Type B pancreatic cell (in vitro differentiated cells): ENCODE data around the gene SYNJ2. TPM values are rescaled to one million over a fixed set of nuclear protein-coding genes. Genes with fewer than 3 reads are reported as not detected.

Experiments
- DNase-seq: peaks from one replicate; pipeline ENCODE4 v3.0.0; 2021; ENCODE audit warnings: mixed read lengths; ENCODE audit not compliant: unreplicated experiment; ENCODE audit errors: extremely low spot score
- H3K27ac Mint-ChIP-seq: 2 replicates; pipeline ENCODE4 v1.8.0; 2021; ENCODE audit warnings: mild to moderate bottlenecking, mixed read lengths
- H3K27me3 Mint-ChIP-seq: 2 replicates; pipeline ENCODE4 v1.8.0; 2021; ENCODE audit warnings: mixed read lengths
- H3K36me3 Mint-ChIP-seq: 2 replicates; pipeline ENCODE4 v1.8.0; 2021; ENCODE audit warnings: mixed read lengths
- H3K4me1 Mint-ChIP-seq: one replicate; pipeline ENCODE4 v1.8.0; 2021; ENCODE audit warnings: mixed read lengths; ENCODE audit not compliant: unreplicated experiment
- H3K4me3 Mint-ChIP-seq: 2 replicates; pipeline ENCODE4 v1.8.0; 2021; ENCODE audit warnings: mild to moderate bottlenecking, mixed read lengths
- H3K9me3 Mint-ChIP-seq: 2 replicates; pipeline ENCODE4 v1.8.0; 2021; ENCODE audit warnings: mixed read lengths
- total RNA-seq: library from RNA; stranded (reverse); gene quantifications from 2 replicates; pipeline ENCODE4 v1.2.1, GENCODE V29; 2021; ENCODE audit warnings: low replicate concordance
- TF ChIP-seq, protein P1 (sequence below): fragments of 200-600 bp; sonication (generic); conservative IDR thresholded peaks from 2 replicates; pipeline ENCODE4 v1.5.0; 2021; ENCODE audit warnings: antibody characterized with exemption, mild to moderate bottlenecking

The SYNJ2 gene
- total RNA-seq, 1 donor from 2014 or later, result 17.0 TPM

DNA sequence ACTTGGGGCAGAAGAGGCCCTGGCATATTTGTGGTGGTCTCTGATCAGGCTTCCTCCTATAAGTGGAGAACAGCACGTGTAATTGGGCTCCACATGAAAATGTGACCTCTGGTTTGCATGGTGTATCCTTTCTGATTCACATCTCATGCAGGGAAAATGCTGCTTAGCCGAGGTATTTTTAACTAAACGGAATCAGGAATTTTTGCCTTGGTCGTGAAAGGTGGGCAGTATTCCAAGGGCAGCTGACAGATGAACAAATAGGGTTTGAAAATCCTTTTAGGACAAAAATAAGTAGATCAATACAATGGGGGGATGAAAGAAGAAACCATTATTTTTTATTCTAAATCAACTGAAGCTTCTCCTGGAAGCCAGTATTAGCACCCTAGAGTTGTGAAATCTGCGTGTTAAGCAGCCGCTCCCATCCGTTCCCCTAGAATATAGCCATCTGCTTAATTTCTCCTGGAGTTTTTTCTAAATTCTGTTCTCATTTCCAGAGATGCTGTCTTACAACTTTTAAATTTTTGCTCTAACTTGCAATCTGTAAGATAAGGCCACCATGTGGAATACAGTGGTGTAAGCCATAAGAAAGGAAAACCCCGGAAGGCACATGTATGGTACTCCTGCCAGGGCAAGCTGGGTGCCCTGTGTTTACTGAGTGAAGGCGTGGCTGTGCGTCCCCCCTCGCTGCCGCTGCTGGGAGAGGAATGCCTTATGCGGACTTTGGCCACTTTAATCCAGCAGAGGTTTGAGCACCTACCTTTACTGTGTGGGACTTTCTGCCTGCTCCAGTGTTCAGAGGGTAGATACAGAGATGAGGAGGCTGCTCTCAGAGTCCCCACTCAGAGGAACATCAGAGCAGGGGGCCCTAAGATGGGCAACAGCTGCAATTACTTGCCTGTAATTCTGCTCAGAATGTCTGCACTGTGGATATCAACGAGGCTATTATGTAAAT, 52.4 kb downstream of the SYNJ2 start:
- H3K27me3 Mint-ChIP-seq, result no peaks in the 10 kb centered on the region
- no peak for DNase-seq
- H3K4me3 Mint-ChIP-seq, result peak overlapping the region; percentile 27
- TF ChIP-seq, protein P1, sequence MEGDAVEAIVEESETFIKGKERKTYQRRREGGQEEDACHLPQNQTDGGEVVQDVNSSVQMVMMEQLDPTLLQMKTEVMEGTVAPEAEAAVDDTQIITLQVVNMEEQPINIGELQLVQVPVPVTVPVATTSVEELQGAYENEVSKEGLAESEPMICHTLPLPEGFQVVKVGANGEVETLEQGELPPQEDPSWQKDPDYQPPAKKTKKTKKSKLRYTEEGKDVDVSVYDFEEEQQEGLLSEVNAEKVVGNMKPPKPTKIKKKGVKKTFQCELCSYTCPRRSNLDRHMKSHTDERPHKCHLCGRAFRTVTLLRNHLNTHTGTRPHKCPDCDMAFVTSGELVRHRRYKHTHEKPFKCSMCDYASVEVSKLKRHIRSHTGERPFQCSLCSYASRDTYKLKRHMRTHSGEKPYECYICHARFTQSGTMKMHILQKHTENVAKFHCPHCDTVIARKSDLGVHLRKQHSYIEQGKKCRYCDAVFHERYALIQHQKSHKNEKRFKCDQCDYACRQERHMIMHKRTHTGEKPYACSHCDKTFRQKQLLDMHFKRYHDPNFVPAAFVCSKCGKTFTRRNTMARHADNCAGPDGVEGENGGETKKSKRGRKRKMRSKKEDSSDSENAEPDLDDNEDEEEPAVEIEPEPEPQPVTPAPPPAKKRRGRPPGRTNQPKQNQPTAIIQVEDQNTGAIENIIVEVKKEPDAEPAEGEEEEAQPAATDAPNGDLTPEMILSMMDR, result no peak
- H3K9me3 Mint-ChIP-seq, result peaks cover 3% of the 10 kb centered on the region
- peak overlapping the region; percentile 65 for H3K27ac Mint-ChIP-seq
- peaks cover 33% of the 10 kb centered on the region for H3K4me1 Mint-ChIP-seq
- peaks cover 12% of the 10 kb centered on the region for H3K36me3 Mint-ChIP-seq

DNA sequence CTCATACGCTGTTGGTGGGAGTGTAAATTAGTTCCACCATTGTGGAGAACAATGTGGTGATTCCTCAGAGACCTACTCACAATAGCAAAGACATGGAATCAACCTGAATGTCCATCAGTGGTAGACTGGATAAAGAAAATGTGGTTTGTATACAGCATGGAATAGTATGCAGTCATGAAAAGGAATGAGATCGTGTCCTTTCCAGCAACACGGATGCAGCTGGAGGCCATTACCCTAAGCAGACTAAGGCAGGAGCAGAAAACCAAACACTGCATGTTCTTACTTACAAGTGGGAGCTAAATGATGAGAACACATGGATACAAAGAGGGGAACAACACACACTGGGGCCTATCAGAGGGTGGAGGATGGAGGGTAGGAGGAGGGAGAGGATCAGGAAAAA, 54.6 kb downstream of the SYNJ2 start:
- Mint-ChIP-seq H3K27me3 (no peaks in the 10 kb centered on the region), H3K36me3 (peaks cover 15% of the 10 kb centered on the region), H3K9me3 (peaks cover 3% of the 10 kb centered on the region), H3K4me1 (peaks cover 44% of the 10 kb centered on the region), H3K27ac (no peak overlapping the region), H3K4me3 (no peak overlapping the region)
- TF ChIP-seq, protein P1, result no peak
- no peak for DNase-seq

DNA sequence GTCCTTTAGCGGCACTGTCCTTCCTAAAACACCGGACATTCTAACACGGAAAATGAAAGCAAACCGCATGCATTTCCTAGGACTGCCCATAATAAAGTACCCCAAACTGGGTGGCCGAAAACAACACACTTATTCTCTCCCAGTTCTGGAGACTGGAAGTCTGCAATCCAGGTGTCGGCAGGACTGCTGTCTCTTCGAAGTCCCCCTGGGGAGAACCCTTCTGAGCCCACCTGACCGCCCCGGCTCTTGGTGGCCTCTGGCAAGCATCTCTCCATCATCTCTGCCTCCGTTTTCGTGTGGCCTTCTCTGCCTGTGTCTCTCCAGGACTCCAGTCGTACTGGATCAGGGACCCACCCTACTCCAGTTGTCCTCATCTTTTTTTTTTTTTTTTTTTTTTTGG, 55.4 kb downstream of the SYNJ2 start:
- H3K4me3 Mint-ChIP-seq, result no peak overlapping the region

DNA sequence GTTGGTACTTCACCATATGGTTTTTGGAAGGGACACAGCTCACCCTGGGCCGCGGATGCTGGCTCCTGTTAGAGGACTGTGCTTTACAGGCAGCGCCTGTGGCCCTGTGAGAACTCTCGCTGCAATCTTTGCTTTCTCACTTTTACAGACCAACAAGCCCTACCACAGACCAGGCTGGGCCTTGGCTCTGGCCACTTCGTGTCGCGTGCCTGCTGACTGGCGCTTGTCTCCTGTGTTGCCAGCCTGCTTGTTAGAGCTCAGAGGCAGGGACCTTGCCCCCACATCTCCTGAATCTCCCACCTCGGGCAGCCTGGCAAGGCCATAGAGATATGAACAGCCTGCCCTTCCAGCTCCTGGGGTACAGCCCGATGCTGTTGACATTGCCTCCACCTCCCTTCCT, 56.1 kb downstream of the SYNJ2 start:
- peaks cover 46% of the 10 kb centered on the region for H3K4me1 Mint-ChIP-seq
- no peak for DNase-seq
- H3K27me3 Mint-ChIP-seq, result no peaks in the 10 kb centered on the region
- peaks cover 20% of the 10 kb centered on the region for H3K36me3 Mint-ChIP-seq
- no peak overlapping the region for H3K27ac Mint-ChIP-seq
- peaks cover 3% of the 10 kb centered on the region for H3K9me3 Mint-ChIP-seq
- no peak overlapping the region for H3K4me3 Mint-ChIP-seq
- TF ChIP-seq, protein P1, result no peak

More for the DNA sequence above, 55.4 kb downstream of the SYNJ2 start:
- TF ChIP-seq, protein P1, result no peak
- no peaks in the 10 kb centered on the region for H3K27me3 Mint-ChIP-seq
- no peak overlapping the region for H3K27ac Mint-ChIP-seq
- peaks cover 3% of the 10 kb centered on the region for H3K9me3 Mint-ChIP-seq
- H3K4me1 Mint-ChIP-seq, result peaks cover 41% of the 10 kb centered on the region
- H3K36me3 Mint-ChIP-seq, result peaks cover 15% of the 10 kb centered on the region
- DNase-seq, result no peak

DNA sequence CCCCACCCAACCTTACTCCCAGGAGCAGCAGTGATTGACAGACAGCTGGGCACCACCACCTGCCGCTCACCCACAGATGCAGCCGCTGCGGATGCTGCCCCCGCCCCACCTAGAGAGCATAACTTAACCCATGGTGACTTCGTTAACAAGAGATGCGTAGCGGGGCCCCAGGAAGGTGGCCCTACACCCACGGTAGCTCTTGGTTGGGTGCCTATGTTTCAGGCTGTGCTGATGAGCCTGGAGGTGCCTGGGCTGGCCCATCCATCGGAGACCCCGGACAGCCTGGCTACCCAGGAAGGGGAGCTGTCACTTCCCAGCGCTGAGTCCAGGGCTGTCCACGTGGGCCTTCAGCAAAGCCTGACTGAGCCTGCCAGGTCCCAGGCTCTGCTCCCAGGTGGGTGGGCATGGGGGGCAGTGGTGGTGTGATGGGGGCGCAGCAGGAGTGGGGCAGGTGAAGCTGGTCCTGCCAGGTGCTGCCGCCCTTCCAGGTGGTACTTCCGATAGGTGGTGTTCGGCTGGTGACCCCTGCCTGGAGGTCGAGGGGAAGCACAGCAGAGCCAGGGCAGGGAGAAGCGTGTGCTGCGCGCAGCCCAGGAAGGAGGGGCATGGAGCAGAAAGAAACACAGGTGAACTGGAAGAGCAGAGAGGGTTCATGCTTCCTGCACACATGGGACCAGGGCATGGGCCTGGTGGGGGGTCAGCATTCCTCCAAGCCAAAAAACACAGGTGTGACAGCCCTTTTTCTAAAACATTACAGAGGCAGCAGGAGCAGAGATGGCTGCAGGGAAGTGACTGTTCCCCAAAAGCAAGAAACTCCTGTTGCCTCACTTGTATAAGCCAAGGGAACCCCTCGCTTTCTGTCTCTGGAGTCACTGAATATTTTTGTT, 56.9 kb downstream of the SYNJ2 start:
- DNase-seq, result no peak
- peaks cover 3% of the 10 kb centered on the region for H3K9me3 Mint-ChIP-seq
- H3K4me3 Mint-ChIP-seq, result no peak overlapping the region
- H3K27me3 Mint-ChIP-seq, result no peaks in the 10 kb centered on the region
- peaks cover 47% of the 10 kb centered on the region for H3K4me1 Mint-ChIP-seq
- TF ChIP-seq, protein P1, result no peak
- H3K36me3 Mint-ChIP-seq, result peaks cover 21% of the 10 kb centered on the region
- H3K27ac Mint-ChIP-seq, result no peak overlapping the region
